GM19467 (cell line): ENCODE data around the gene ZFP36L2.
A peak's percentile ranks its signal among the peaks of the same experiment; 100 is the strongest.

ENCODE experiments used
- ATAC-seq: cut with Tn5 transposase; IDR thresholded peaks from one replicate; pipeline ENCODE4 v1.9.1; 2021; ENCODE audit warnings: mild to moderate bottlenecking, moderate library complexity; ENCODE audit not compliant: unreplicated experiment

ZFP36L2 gene

GRCh38 chr2:43224571-43225092 is 1.8 kb downstream of the ZFP36L2 start:
- no peak for ATAC-seq

GRCh38 chr2:43224131-43224570 is 2.3 kb downstream of the ZFP36L2 start:
- ATAC-seq: no peak

GRCh38 chr2:43223521-43224001 is 2.8 kb downstream of the ZFP36L2 start:
- ATAC-seq: no peak

- ATAC-seq: no peak
These were observed 3.7 kb downstream of the ZFP36L2 start for GRCh38 chr2:43222475-43223309.

- no peak for ATAC-seq
These were observed 4.5 kb downstream of the ZFP36L2 start for GRCh38 chr2:43221763-43222474.

GRCh38 chr2:43221124-43221762 is 5.2 kb downstream of the ZFP36L2 start:
- no peak for ATAC-seq

GRCh38 chr2:43220760-43221123 is 5.7 kb downstream of the ZFP36L2 start:
- no peak for ATAC-seq

GRCh38 chr2:43220229-43220751 is 6.1 kb downstream of the ZFP36L2 start:
- ATAC-seq: no peak

- ATAC-seq: peak; percentile 58
These were observed 6.8 kb downstream of the ZFP36L2 start for GRCh38 chr2:43219383-43220228.

GRCh38 chr2:43218702-43219382 is 7.6 kb downstream of the ZFP36L2 start:
- ATAC-seq: no peak

- ATAC-seq: no peak
These were observed 8.2 kb downstream of the ZFP36L2 start for GRCh38 chr2:43218155-43218701.

- ATAC-seq: no peak
These were observed 8.9 kb downstream of the ZFP36L2 start for GRCh38 chr2:43217228-43218154.

- ATAC-seq: no peak
These were observed 9.8 kb downstream of the ZFP36L2 start for GRCh38 chr2:43216629-43217028.

GRCh38 chr2:43215673-43216255 is 10.6 kb downstream of the ZFP36L2 start:
- no peak for ATAC-seq

- no peak for ATAC-seq
These were observed 12.2 kb downstream of the ZFP36L2 start for GRCh38 chr2:43214253-43214652.

- no peak for ATAC-seq
These were observed 13.5 kb downstream of the ZFP36L2 start for GRCh38 chr2:43212931-43213330.

- no peak for ATAC-seq
These were observed 14.1 kb downstream of the ZFP36L2 start for GRCh38 chr2:43212216-43212835.
